Ureter (tissue), 1 donor: ENCODE results near the gene PRKCH. TPM values are rescaled to one million over a fixed set of nuclear protein-coding genes. Genes with fewer than 3 reads are reported as not detected.
A peak's percentile ranks its signal among the peaks of the same experiment; 100 is the strongest.

ENCODE experiments used
- DNase-seq: peaks from one replicate; pipeline ENCODE4 v3.0.0-alpha.2; 2020; ENCODE audit warnings: low spot score
- total RNA-seq: library from RNA; stranded (reverse); gene quantifications from one replicate; pipeline ENCODE4 v1.2.4, GENCODE V29; 2023
- donor health status: DM: yes; HTN: yes; CAD: no.

The PRKCH gene
- total RNA-seq = 90.2 TPM

GRCh38 chr14:61321385-61322010 lies at the start of gene PRKCH:
Gene PRKCH, plus strand, starts transcription at chr14:61321579. Its CDS starts 523 bp downstream, at chr14:61322102.
- DNase-seq = peak; percentile 90

GRCh38 chr14:61277232-61277631 lies 44.1 kb upstream of the PRKCH start:
- no peak for DNase-seq

GRCh38 chr14:61277784-61278183 lies 43.6 kb upstream of the PRKCH start:
- no peak for DNase-seq

GRCh38 chr14:61279082-61279481 lies 42.3 kb upstream of the PRKCH start:
- DNase-seq = no peak

- DNase-seq = no peak
Observed at GRCh38 chr14:61280092-61280525, 41.3 kb upstream of the PRKCH start.

- DNase-seq = peak; percentile 74
Observed at GRCh38 chr14:61280526-61281185, 40.7 kb upstream of the PRKCH start.

- peak; percentile 91 for DNase-seq
Observed at GRCh38 chr14:61281186-61281947, 40.0 kb upstream of the PRKCH start, which contains the start of gene TMEM30B. Gene TMEM30B, minus strand, starts transcription at chr14:61281338. Its CDS starts 191 bp downstream, at chr14:61281147.

GRCh38 chr14:61281948-61282275 lies 39.5 kb upstream of the PRKCH start:
- no peak for DNase-seq

- no peak for DNase-seq
Observed at GRCh38 chr14:61282746-61283145, 38.6 kb upstream of the PRKCH start.

- no peak for DNase-seq
Observed at GRCh38 chr14:61284001-61284400, 37.4 kb upstream of the PRKCH start.

GRCh38 chr14:61285364-61285763 lies 36.0 kb upstream of the PRKCH start:
- no peak for DNase-seq

GRCh38 chr14:61287196-61287595 lies 34.2 kb upstream of the PRKCH start:
- DNase-seq = no peak

GRCh38 chr14:61288228-61288627 lies 33.2 kb upstream of the PRKCH start:
- DNase-seq = no peak

- no peak for DNase-seq
Observed at GRCh38 chr14:61288720-61289119, 32.7 kb upstream of the PRKCH start.

GRCh38 chr14:61290701-61291100 lies 30.7 kb upstream of the PRKCH start:
- no peak for DNase-seq

GRCh38 chr14:61296151-61296550 lies 25.2 kb upstream of the PRKCH start:
- DNase-seq = no peak

- no peak for DNase-seq
Observed at GRCh38 chr14:61296719-61297502, 24.5 kb upstream of the PRKCH start.

- no peak for DNase-seq
Observed at GRCh38 chr14:61297581-61297980, 23.8 kb upstream of the PRKCH start.

GRCh38 chr14:61298824-61299223 lies 22.6 kb upstream of the PRKCH start:
- no peak for DNase-seq

- no peak for DNase-seq
Observed at GRCh38 chr14:61300209-61300608, 21.2 kb upstream of the PRKCH start.

GRCh38 chr14:61300754-61301153 lies 20.6 kb upstream of the PRKCH start:
- DNase-seq = no peak

- no peak for DNase-seq
Observed at GRCh38 chr14:61304688-61305087, 16.7 kb upstream of the PRKCH start.
